Keratinocyte (primary cell): ENCODE results near the gene CAST. TPM values are rescaled to one million over a fixed set of nuclear protein-coding genes. Genes with fewer than 3 reads are reported as not detected.

Experiments used
- DNase-seq: peaks from one replicate; pipeline ENCODE4 v3.0.0-alpha.2; 2011; ENCODE audit warnings: low read depth, missing footprints, low spot score
- FAIRE-seq: peaks from 2 replicates; lab custom pipeline; 2011; peaks lifted over from hg19 to GRCh38; lab: Jason Lieb, UNC
- H2AFZ ChIP-seq: 2 replicates; pipeline ENCODE4 v1.6.0; 2012; ENCODE audit warnings: low read length, control low read depth, inconsistent platforms; ENCODE audit not compliant: control insufficient read depth
- H3K27ac ChIP-seq: 2 replicates; pipeline ENCODE4 v1.5.1; 2011; ENCODE audit warnings: low read length; ENCODE audit not compliant: control insufficient read depth, insufficient read depth
- H3K27me3 ChIP-seq: 3 replicates; pipeline ENCODE4 v1.6.0; 2011; ENCODE audit warnings: low read length; ENCODE audit not compliant: control insufficient read depth, insufficient read depth; ENCODE audit errors: extremely low read depth
- H3K36me3 ChIP-seq, 2 experiments: 2 replicates in 1 of 2; 3 replicates in 1 of 2; pipeline ENCODE4 v1.5.1; 2011; ENCODE audit warnings: low read length in 2 of 2, mild to moderate bottlenecking in 1 of 2; ENCODE audit not compliant: control insufficient read depth in 2 of 2, insufficient read depth in 2 of 2; ENCODE audit errors: extremely low read depth in 1 of 2
- H3K4me1 ChIP-seq: 3 replicates; pipeline ENCODE4 v1.5.1; 2011; ENCODE audit warnings: low read length; ENCODE audit not compliant: control insufficient read depth, insufficient read depth; ENCODE audit errors: extremely low read depth
- H3K4me2 ChIP-seq: 3 replicates; pipeline ENCODE4 v1.6.0; 2011; ENCODE audit warnings: low read depth, low read length; ENCODE audit not compliant: control insufficient read depth, insufficient read depth; ENCODE audit errors: extremely low read depth
- H3K4me3 ChIP-seq, 3 experiments: fragments of 200-600 bp in 1 of 3; sonication (generic) in 1 of 3; 2 replicates in 2 of 3; 3 replicates in 1 of 3; pipeline ENCODE4 v1.5.1; 2011 to 2016; ENCODE audit warnings: low read length in 3 of 3, mild to moderate bottlenecking in 3 of 3, control low read depth in 2 of 3, inconsistent platforms in 1 of 3, low read depth in 1 of 3, mixed read lengths in 1 of 3, mixed run types in 1 of 3, moderate library complexity in 1 of 3; ENCODE audit not compliant: control insufficient read depth in 2 of 3, insufficient read depth in 2 of 3; ENCODE audit errors: extremely low read depth in 1 of 3
- H3K79me2 ChIP-seq: 2 replicates; pipeline ENCODE4 v1.6.0; 2012; ENCODE audit warnings: low read length; ENCODE audit not compliant: control insufficient read depth, insufficient read depth
- H3K9ac ChIP-seq: 3 replicates; pipeline ENCODE4 v1.6.0; 2011; ENCODE audit warnings: low read length; ENCODE audit not compliant: control insufficient read depth, insufficient read depth; ENCODE audit errors: extremely low read depth
- H3K9me1 ChIP-seq: 3 replicates; pipeline ENCODE4 v1.6.0; 2011; ENCODE audit warnings: low read length; ENCODE audit not compliant: control insufficient read depth, insufficient read depth; ENCODE audit errors: extremely low read depth
- H3K9me3 ChIP-seq: 2 replicates; pipeline ENCODE4 v1.5.1; 2012; ENCODE audit warnings: low read depth, low read length; ENCODE audit not compliant: control insufficient read depth
- H4K20me1 ChIP-seq: 3 replicates; pipeline ENCODE4 v1.6.0; 2011; ENCODE audit warnings: low read length; ENCODE audit not compliant: control insufficient read depth, insufficient read depth; ENCODE audit errors: extremely low read depth
- EZH2 ChIP-seq: IDR thresholded peaks from one replicate; pipeline ENCODE4 v1.6.1; 2012; ENCODE audit warnings: inconsistent platforms, mild to moderate bottlenecking, low read length, moderate library complexity
- dilution Hi-C: fragments of 300-500 bp; cut with MboI; formaldehyde crosslinking; loops from one replicate; pipeline ENCODE4 v1.7.0; 2020; ENCODE audit warnings: low sequenced_read_pairs; ENCODE audit not compliant: extremely low pct_ligation_motif_present
- polyA plus RNA-seq, 5 experiments: library from polyadenylated mRNA; depleted of rRNA in 3 of 5; stranded (reverse) in 3 of 5; stranded (forward) in 1 of 5; unstranded in 1 of 5; fragments of >200 nt; gene quantifications; 1 replicate in 1 of 5; 2 replicates in 3 of 5; 3 replicates in 1 of 5; pipeline versions ENCODE4 v1.2.1 to v1.2.3, GENCODE V29; 2011 to 2012; ENCODE audit warnings: missing spikeins in 2 of 5, low read depth in 1 of 5, low replicate concordance in 1 of 5
- TF ChIP-seq, protein P1 (sequence below), 3 experiments: IDR thresholded peaks in 1 of 3; conservative IDR thresholded peaks in 1 of 3; optimal IDR thresholded peaks in 1 of 3; 2 replicates in 2 of 3; 3 replicates in 1 of 3; pipeline versions ENCODE3 to v1.5.1; 2011; ENCODE audit warnings: low read length in 3 of 3, mild to moderate bottlenecking in 3 of 3, moderate library complexity in 2 of 3, control low read depth in 1 of 3, inconsistent platforms in 1 of 3; ENCODE audit not compliant: insufficient read depth in 2 of 3; ENCODE audit errors: extremely low read depth in 1 of 3

Gene CAST
- polyA plus RNA-seq, 1 donor (not counting 4 experiments of a cell fraction or from before 2014, with no cell fraction given): 238 TPM

DNA sequence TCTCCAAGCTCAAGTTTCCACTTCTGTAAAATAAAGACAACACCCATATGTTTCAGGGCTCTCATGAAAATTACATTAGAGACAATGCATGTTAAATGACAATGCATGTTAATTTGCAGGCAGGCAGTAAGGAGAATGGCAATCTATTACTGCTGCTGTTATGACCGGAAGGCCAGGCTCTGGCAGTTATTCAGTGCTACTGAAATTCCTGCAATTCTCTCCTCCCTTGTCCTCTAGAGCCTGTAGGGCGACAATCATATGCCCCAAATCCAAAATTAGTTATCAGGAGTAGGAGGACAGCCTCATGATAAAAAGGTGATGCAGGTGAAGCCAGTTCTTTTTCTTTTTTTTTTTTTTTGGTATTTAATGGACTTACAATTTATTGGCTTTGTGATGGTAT lies 42.2 kb upstream of the CAST start:
- H3K9me1 ChIP-seq: no peaks in the 10 kb centered on the region
- TF ChIP-seq, protein P1, sequence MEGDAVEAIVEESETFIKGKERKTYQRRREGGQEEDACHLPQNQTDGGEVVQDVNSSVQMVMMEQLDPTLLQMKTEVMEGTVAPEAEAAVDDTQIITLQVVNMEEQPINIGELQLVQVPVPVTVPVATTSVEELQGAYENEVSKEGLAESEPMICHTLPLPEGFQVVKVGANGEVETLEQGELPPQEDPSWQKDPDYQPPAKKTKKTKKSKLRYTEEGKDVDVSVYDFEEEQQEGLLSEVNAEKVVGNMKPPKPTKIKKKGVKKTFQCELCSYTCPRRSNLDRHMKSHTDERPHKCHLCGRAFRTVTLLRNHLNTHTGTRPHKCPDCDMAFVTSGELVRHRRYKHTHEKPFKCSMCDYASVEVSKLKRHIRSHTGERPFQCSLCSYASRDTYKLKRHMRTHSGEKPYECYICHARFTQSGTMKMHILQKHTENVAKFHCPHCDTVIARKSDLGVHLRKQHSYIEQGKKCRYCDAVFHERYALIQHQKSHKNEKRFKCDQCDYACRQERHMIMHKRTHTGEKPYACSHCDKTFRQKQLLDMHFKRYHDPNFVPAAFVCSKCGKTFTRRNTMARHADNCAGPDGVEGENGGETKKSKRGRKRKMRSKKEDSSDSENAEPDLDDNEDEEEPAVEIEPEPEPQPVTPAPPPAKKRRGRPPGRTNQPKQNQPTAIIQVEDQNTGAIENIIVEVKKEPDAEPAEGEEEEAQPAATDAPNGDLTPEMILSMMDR (optimal IDR thresholded peaks at IDR 0.05 in 1 of 3, IDR thresholded peaks at IDR 0.05 in 1 of 3, conservative IDR thresholded peaks at IDR 0.05 in 1 of 3; ENCODE audit: extremely low read depth in 1 of 3, insufficient read depth in 2 of 3, low read length in 3 of 3): no peak
- no peak for TF ChIP-seq EZH2
- no peaks in the 10 kb centered on the region for H3K9me3 ChIP-seq
- H3K4me2 ChIP-seq: no peak overlapping the region
- no peaks in the 10 kb centered on the region for H3K79me2 ChIP-seq
- H3K27me3 ChIP-seq: no peaks in the 10 kb centered on the region
- H2AFZ ChIP-seq: no peak overlapping the region
- H3K4me1 ChIP-seq: peaks cover 11% of the 10 kb centered on the region
- no peak overlapping the region for H3K27ac ChIP-seq
- no peaks in the 10 kb centered on the region for H3K36me3 ChIP-seq
- DNase-seq (no peak), FAIRE-seq (no peak)
- no peak overlapping the region for H3K4me3 ChIP-seq
- dilution Hi-C loops: no loop called here
- no peak overlapping the region for H3K9ac ChIP-seq
- no peaks in the 10 kb centered on the region for H4K20me1 ChIP-seq

DNA sequence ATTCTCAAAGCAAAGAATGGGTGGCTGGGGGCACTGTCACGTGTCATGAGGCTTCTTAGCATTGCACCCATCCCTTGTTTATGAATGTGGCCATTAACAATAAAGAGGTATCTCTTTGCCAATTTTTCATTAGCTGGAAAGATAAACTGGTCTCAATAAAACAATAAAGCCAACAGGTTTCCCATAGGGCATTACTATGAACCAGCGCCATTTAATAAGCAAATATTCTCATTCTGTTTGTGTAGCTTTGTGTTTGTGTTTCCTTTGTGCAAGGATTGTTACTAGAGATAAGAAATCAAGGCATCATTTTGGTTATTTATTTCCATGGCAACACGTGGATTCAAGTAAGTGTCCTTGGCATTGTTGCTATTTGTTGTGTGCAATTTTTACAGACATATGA lies 37.6 kb upstream of the CAST start:
- TF ChIP-seq EZH2: no peak
- TF ChIP-seq, protein P1 (optimal IDR thresholded peaks at IDR 0.05 in 1 of 3, IDR thresholded peaks at IDR 0.05 in 1 of 3, conservative IDR thresholded peaks at IDR 0.05 in 1 of 3; ENCODE audit: extremely low read depth in 1 of 3, insufficient read depth in 2 of 3, low read length in 3 of 3): no peak
- dilution Hi-C loops: no loop called here
- Histone ChIP-seq H3K4me2 (no peak overlapping the region), H3K27ac (no peak overlapping the region), H3K79me2 (no peaks in the 10 kb centered on the region), H3K9ac (no peak overlapping the region), H3K4me1 (peaks cover 35% of the 10 kb centered on the region), H2AFZ (no peak overlapping the region), H3K36me3 (no peaks in the 10 kb centered on the region), H4K20me1 (no peaks in the 10 kb centered on the region), H3K9me3 (no peaks in the 10 kb centered on the region), H3K9me1 (no peaks in the 10 kb centered on the region), H3K27me3 (no peaks in the 10 kb centered on the region), H3K4me3 (no peak overlapping the region)
- FAIRE-seq: no peak
- DNase-seq: no peak
